ENCODE data around the gene RBBP8NL. TPM values are rescaled to one million over a fixed set of nuclear protein-coding genes. Genes with fewer than 3 reads are reported as not detected.

Gene RBBP8NL
- total RNA-seq, 4 donors from 2014 or later = not detected

- WGBS, 2 donors = 88 to 95% methylated on average over 24 to 32 of the region's 44 CpGs
- H3K27ac ChIP-seq = no peak overlapping the region
- DNase-seq (ENCODE audit: low spot score in 2 of 2) = no peak
- H3K36me3 ChIP-seq = peaks cover 0 to 76% (median 3%) of the 10 kb centered on the region in 3 donors
- H3K27me3 ChIP-seq = no peaks in the 10 kb centered on the region
- H3K9me3 ChIP-seq = no peaks in the 10 kb centered on the region
- H3K4me1 ChIP-seq = peaks cover 0 to 2% (median 0%) of the 10 kb centered on the region in 4 donors
- H3K4me3 ChIP-seq = no peak overlapping the region
- TF ChIP-seq CTCF (IDR thresholded peaks at IDR 0.05) (no peak), POLR2A (IDR thresholded peaks at IDR 0.05) (no peak), EP300 (IDR thresholded peaks at IDR 0.05) (no peak)
Measured at GRCh38 chr20:62394248-62395245, 32.8 kb downstream of the RBBP8NL start.

- H3K4me3 ChIP-seq = no peak overlapping the region
- peaks cover 0 to 8% (median 0%) of the 10 kb centered on the region in 4 donors for H3K4me1 ChIP-seq
- WGBS, 2 donors = 86 to 91% methylated on average over 20 to 24 of the region's 24 CpGs
- H3K27ac ChIP-seq = no peak overlapping the region
- H3K27me3 ChIP-seq = no peaks in the 10 kb centered on the region
- DNase-seq (ENCODE audit: low spot score in 2 of 2) = no peak
- TF ChIP-seq POLR2A (IDR thresholded peaks at IDR 0.05) (no peak), CTCF (IDR thresholded peaks at IDR 0.05) (no peak), EP300 (IDR thresholded peaks at IDR 0.05) (no peak)
- peaks cover 0 to 83% (median 3%) of the 10 kb centered on the region in 3 donors for H3K36me3 ChIP-seq
- H3K9me3 ChIP-seq = no peaks in the 10 kb centered on the region
Measured at GRCh38 chr20:62393830-62394229, 33.5 kb downstream of the RBBP8NL start.

- no peak for DNase-seq (ENCODE audit: low spot score in 2 of 2)
- H3K27ac ChIP-seq = no peak overlapping the region
- H3K9me3 ChIP-seq = no peaks in the 10 kb centered on the region
- H3K27me3 ChIP-seq = no peaks in the 10 kb centered on the region
- H3K4me3 ChIP-seq = no peak overlapping the region
- WGBS, 2 donors = 72 to 84% methylated on average over 9 to 12 of the region's 12 CpGs
- TF ChIP-seq CTCF (IDR thresholded peaks at IDR 0.05) (no peak), POLR2A (IDR thresholded peaks at IDR 0.05) (no peak), EP300 (IDR thresholded peaks at IDR 0.05) (no peak)
- H3K4me1 ChIP-seq = peaks cover 0 to 10% (median under 1%) of the 10 kb centered on the region in 4 donors
- peaks cover 0 to 89% (median 3%) of the 10 kb centered on the region in 3 donors for H3K36me3 ChIP-seq
Measured at GRCh38 chr20:62393335-62393665, 34.0 kb downstream of the RBBP8NL start.

DNA sequence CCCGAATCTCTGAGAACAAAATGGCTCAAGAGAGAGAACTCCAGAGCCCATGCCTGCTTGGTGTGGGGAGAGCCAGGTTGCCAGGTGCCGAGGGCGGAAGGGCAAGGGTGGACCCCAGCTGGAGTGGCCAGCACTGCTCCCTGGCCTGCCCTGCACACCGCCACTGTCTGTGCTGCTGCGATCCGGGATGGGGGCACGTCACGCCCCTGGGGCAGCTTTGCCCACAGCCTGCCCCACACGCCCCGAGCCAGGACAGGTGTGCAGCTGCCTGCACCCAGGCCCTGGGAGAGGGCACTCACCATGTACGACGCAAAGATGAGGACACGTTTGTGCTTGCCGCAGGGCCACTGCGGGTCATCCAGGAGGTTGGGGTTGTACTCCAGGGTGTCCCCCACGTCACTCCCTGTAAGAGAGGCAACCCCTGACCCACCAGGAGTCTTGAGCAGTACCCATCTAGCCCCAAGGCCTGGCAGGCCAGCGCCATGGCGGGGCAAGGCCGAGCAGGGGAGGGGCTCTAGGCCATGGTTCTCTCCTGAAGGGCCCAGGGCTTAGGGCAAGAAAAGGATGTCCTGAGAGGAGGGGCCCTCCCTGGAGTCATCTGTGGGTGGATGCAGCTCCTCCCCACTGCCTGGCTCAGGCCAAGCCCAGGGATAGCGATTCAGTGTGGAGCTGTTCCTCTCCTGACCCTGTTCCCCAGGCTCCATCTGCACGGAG is 34.6 kb downstream of the RBBP8NL start:
- no peak for DNase-seq (ENCODE audit: low spot score in 2 of 2)
- peaks cover 0 to 15% (median 6%) of the 10 kb centered on the region in 4 donors for H3K4me1 ChIP-seq
- H3K27ac ChIP-seq = no peak overlapping the region
- peaks cover 0 to 92% (median 3%) of the 10 kb centered on the region in 3 donors for H3K36me3 ChIP-seq
- no peak overlapping the region for H3K4me3 ChIP-seq
- TF ChIP-seq CTCF (IDR thresholded peaks at IDR 0.05) = no peak
- TF ChIP-seq POLR2A (IDR thresholded peaks at IDR 0.05) = no peak
- no peak for TF ChIP-seq EP300 (IDR thresholded peaks at IDR 0.05)
- no peaks in the 10 kb centered on the region for H3K9me3 ChIP-seq
- WGBS, 2 donors = 81 to 91% methylated on average over 7 to 19 of the region's 21 CpGs
- no peaks in the 10 kb centered on the region for H3K27me3 ChIP-seq

DNA sequence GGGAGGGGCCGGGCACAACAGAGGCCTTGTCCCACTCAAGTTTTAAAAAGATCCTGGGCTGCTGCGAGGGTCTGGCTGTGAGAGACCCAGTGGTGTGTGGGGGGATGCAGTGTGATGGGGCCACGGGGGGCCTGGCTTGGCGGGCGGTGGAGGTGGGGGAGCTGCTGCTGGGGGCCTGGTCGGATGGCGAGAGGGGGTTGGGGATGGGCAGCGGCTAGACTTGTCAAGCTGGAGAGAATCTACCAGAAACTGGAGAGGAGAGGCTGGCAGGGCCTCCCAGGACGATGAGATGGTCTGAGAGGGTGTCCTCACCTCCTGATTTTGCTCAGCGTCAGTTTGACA is 35.3 kb downstream of the RBBP8NL start:
- peaks cover 0 to 20% (median 10%) of the 10 kb centered on the region in 4 donors for H3K4me1 ChIP-seq
- DNase-seq (ENCODE audit: low spot score in 2 of 2) = no peak
- H3K4me3 ChIP-seq = no peak overlapping the region
- H3K27ac ChIP-seq = no peak overlapping the region
- peaks cover 0 to 91% (median 3%) of the 10 kb centered on the region in 3 donors for H3K36me3 ChIP-seq
- no peak for TF ChIP-seq POLR2A (IDR thresholded peaks at IDR 0.05)
- no peak for TF ChIP-seq EP300 (IDR thresholded peaks at IDR 0.05)
- TF ChIP-seq CTCF (IDR thresholded peaks at IDR 0.05) = no peak
- H3K9me3 ChIP-seq = no peaks in the 10 kb centered on the region
- H3K27me3 ChIP-seq = no peaks in the 10 kb centered on the region
- 81 to 82% methylated on average over 9 to 10 of the region's 10 CpGs for WGBS, 2 donors

Measured in tibial nerve (tissue), 4 donors.